GM19035 (cell line): ENCODE data around the gene CLTCL1.

Experiments
- ATAC-seq: cut with Tn5 transposase; IDR thresholded peaks from one replicate; pipeline ENCODE4 v1.9.1; 2021; ENCODE audit not compliant: unreplicated experiment

Gene CLTCL1

DNA sequence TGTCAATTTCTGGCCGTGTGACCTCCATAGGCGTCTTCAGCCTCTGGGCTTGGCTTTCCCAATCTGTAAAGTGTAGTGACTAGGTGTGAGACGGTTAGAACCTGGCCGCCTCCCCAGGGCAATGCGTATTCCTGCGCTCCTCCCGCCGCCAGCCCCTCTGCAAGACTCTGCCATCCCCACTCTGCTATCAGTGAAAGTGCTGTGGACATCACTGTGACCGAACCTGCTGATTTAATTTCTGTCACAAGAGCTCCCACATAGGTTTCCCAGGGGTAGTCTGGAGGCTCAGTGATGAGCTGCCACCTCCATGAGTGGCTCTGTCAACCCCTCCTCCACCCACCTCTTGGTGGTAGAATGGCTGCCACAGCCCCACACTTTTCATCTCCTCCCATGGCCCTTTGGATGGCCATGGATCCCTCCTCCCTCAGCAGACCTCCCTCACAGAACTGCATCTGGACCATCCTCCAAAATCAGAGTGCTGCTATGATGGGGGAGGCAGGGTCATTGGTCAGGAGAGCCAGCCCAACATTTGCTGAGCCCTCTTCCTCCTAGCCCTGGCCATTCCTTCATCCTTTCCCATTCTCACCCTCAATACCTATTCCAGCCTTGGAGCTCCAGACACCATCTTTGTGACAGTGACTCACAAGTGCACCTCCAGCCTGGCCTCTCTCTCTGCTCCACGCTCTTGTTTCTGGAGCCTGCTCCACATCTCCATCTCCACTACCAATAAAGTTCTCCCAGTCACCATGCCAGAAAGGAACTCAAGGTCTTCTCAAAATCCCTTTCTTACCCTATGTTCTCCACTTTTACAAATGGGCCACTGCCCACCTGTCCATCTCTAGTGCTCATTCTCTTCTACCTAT is 140.0 kb downstream of the CLTCL1 start:
- no peak for ATAC-seq

- ATAC-seq: no peak
Observed at GRCh38 chr22:19150482-19151328, 140.8 kb downstream of the CLTCL1 start.

DNA sequence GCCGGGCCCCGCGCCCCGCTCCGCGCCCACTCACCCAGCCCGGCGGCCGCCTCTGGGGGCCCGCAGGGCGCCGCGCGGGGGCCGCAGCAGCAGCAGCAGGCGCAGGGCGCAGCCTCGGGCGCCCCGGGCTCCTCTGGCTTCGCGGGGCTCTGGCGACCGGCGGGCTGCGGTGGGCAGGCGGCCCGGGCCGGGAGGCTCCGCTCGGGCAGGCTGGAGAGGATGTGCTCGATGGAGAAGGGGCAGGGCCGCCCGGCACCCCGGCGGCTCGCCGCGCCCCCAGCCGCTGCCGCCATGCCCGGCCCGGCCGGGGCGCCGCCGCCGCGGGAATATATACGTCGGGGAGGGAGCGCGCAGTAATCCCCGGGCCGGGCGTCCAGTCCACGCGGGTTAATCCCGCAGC is 141.5 kb downstream of the CLTCL1 start, which contains the start of gene GSC2:
Gene GSC2, minus strand, starts transcription at position 302 of the 400 bp plus-strand sequence. Its CDS starts 9 bp downstream, at position 293.
- ATAC-seq: no peak

GRCh38 chr22:19149047-19149883 is 142.3 kb downstream of the CLTCL1 start:
- ATAC-seq: no peak

- ATAC-seq: no peak
Observed at GRCh38 chr22:19148417-19149046, 143.0 kb downstream of the CLTCL1 start.

GRCh38 chr22:19147195-19147780 is 144.2 kb downstream of the CLTCL1 start:
- ATAC-seq: no peak

GRCh38 chr22:19146215-19146968 is 145.1 kb downstream of the CLTCL1 start:
- no peak for ATAC-seq

GRCh38 chr22:19143967-19144400 is 147.5 kb downstream of the CLTCL1 start:
- peak; percentile 31 for ATAC-seq

DNA sequence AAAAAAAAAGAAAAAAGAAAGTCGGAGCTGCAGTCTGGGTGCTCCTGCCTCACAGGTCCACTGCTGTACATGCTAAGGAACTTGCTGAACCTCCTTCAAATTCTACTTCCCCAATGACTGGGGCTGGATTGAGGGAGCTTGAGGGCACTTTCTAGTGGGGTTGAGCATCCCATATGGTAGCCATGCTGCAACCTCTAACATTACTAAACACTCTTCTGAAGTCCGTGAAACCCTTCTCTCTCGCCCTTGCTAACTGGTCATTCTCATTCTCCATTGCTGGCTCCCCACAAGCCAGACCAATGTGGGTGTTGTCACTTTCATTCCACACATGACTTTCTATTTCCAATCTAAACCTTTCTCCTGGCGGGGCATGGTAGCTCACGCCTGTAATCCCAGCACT is 148.3 kb downstream of the CLTCL1 start:
- ATAC-seq: no peak

DNA sequence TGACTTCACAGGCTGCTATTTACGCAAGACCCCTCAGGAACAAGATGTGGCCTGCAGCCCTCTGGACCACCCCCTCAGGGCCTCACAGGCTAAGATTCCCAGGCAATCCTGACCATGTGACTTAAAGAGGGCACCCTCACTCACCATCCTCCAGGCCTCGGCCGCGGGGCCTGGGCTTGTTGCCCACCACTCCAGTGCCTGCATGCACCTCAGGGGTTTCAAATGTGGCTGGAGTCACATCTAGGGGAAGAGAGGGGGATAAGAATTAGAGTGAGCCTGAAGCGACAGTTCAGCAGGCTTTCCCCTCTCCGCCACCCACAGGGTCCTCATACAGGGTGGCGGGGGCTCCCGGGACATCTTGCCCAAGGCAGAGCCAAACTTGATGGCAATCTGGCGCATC is 149.1 kb downstream of the CLTCL1 start:
- ATAC-seq: no peak

GRCh38 chr22:19139974-19140373 is 151.5 kb downstream of the CLTCL1 start:
- no peak for ATAC-seq

GRCh38 chr22:19139001-19139356 is 152.5 kb downstream of the CLTCL1 start:
- no peak for ATAC-seq

DNA sequence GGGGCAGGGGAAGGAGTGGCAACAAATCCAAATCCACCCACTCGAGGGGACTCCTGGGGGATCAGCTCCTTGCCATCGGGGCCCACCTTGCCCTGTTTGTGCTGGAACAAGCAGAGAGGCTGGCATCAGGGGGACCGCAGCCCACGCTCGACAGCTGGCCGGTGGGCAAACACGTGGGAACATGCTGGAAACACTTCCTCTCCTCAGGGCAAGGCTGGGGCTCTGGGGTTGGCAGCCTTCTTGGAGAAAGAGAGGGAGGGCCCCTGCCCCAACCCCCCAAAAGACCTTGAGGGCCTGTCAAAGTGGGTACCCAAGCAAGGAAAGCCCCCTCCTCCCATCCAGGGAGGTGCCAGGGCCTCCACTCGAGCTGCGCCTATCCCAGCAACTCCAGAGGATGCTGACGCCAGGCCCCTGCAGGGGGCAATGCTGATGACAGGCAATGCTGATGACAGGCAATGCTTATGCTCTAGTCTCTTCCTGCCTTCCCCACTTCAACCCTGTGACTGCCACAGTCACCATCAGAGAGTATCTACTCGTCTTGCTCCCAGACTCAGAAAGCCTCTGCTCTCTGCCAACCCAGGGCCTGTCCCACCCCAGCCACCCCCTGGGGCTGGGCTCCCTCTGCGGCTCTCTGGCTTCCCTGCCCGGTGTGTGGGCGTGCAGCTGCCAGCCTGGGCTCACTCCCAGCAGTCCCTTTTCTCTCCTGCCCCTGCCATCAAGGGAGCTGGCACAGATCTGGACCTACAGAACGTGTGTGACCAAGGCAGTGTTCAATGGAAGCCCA is 153.1 kb downstream of the CLTCL1 start:
- no peak for ATAC-seq

- no peak for ATAC-seq
Observed at GRCh38 chr22:19137384-19138216, 153.9 kb downstream of the CLTCL1 start.

GRCh38 chr22:19136915-19137314 is 154.6 kb downstream of the CLTCL1 start:
- ATAC-seq: no peak

- ATAC-seq: no peak
Observed at GRCh38 chr22:19134874-19135273, 156.6 kb downstream of the CLTCL1 start.

DNA sequence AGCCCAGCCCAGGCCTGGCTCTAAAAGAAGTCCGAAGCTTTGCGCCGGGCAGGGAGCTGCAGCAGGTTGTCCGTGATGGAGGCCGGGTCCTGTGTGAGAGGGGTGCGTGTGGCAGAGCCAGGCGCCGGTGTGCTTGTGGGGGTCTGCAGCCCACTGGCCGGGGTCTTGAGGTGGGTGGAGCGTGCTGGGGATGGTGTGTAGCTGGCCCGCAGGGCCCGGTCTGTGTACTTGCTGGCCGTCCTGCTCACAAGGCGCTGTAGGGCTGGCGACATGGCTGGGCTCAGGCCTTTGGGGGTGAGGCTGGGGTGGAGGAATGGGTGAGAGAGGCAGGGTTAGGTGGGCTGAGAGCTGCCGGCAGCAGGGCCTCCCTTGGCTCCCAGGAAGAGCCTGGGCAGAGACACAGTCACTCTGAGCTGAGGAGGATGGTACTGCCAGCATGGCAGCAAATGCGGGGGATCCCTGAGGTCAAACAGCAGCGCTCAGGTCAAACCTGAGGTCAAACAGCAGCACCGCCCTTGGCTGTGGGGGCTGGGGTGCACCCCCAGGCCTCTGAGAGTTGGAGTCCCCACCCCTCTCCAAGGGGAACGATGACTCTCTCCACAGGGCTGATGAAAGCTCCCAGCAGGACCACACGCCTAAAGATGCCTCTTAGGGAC is 157.2 kb downstream of the CLTCL1 start:
- no peak for ATAC-seq
